Activated T-helper 2 cell treated with anti-CD3 and anti-CD28 coated beads, Interferon-gamma antibody, Interleukin-2, Interleukin-4, amounts not matched to agents 10 μg/mL and 5 μg/mL and 100 μg/mL, durations not matched to agents 14 hours and 24 hours and 36 hours (primary cell): ENCODE data around the gene UBE3A. TPM values are rescaled to one million over a fixed set of nuclear protein-coding genes. Genes with fewer than 3 reads are reported as not detected.

Source experiments
- DNase-seq: peaks from one replicate; pipeline ENCODE4 v3.0.0; 2021; ENCODE audit warnings: low spot score
- H3K27ac Mint-ChIP-seq: one replicate; pipeline ENCODE4 v1.8.0; 2021; ENCODE audit warnings: mixed read lengths
- H3K27me3 Mint-ChIP-seq: one replicate; pipeline ENCODE4 v1.8.0; 2021; ENCODE audit warnings: low read depth, mixed read lengths
- H3K36me3 Mint-ChIP-seq: one replicate; pipeline ENCODE4 v1.8.0; 2021; ENCODE audit warnings: low read depth, mixed read lengths
- H3K4me1 Mint-ChIP-seq: one replicate; pipeline ENCODE4 v1.8.0; 2021; ENCODE audit warnings: low read depth, mixed read lengths
- H3K4me3 Mint-ChIP-seq: one replicate; pipeline ENCODE4 v1.8.0; 2021; ENCODE audit warnings: low read depth, mild to moderate bottlenecking, moderate library complexity, mixed read lengths
- H3K9me3 Mint-ChIP-seq: one replicate; pipeline ENCODE4 v1.8.0; 2021; ENCODE audit warnings: mixed read lengths
- intact Hi-C: fragments of 100-400 bp; cut with micrococcal nuclease; formaldehyde crosslinking; loops from one replicate; pipeline ENCODE4 v1.15.1; 2023
- total RNA-seq: library from RNA; stranded (reverse); gene quantifications from 2 replicates; pipeline ENCODE4 v1.2.3, GENCODE V29; 2022

Gene UBE3A
- total RNA-seq, 1 donor from 2014 or later: 108 TPM

GRCh38 chr15:25408929-25409328 lies 29.9 kb downstream of the UBE3A start:
- no peak for DNase-seq
- Mint-ChIP-seq H3K4me1 (peaks cover 17% of the 10 kb centered on the region), H3K9me3 (peaks cover 14% of the 10 kb centered on the region), H3K27me3 (no peaks in the 10 kb centered on the region), H3K27ac (no peak overlapping the region), H3K4me3 (no peak overlapping the region), H3K36me3 (peaks cover 61% of the 10 kb centered on the region)
- intact Hi-C loops: no loop called here

- peaks cover 17% of the 10 kb centered on the region for H3K4me1 Mint-ChIP-seq
- no peaks in the 10 kb centered on the region for H3K27me3 Mint-ChIP-seq
- no peak for DNase-seq
- H3K4me3 Mint-ChIP-seq: no peak overlapping the region
- H3K27ac Mint-ChIP-seq: no peak overlapping the region
- H3K36me3 Mint-ChIP-seq: peaks cover 61% of the 10 kb centered on the region
- peaks cover 11% of the 10 kb centered on the region for H3K9me3 Mint-ChIP-seq
- intact Hi-C loops: no loop called here
These were observed 30.4 kb downstream of the UBE3A start for GRCh38 chr15:25408428-25408827.

GRCh38 chr15:25407950-25408349 lies 30.9 kb downstream of the UBE3A start:
- no peak overlapping the region for H3K4me3 Mint-ChIP-seq
- H3K27ac Mint-ChIP-seq: no peak overlapping the region
- peaks cover 61% of the 10 kb centered on the region for H3K36me3 Mint-ChIP-seq
- H3K9me3 Mint-ChIP-seq: peaks cover 15% of the 10 kb centered on the region
- H3K27me3 Mint-ChIP-seq: no peaks in the 10 kb centered on the region
- peaks cover 19% of the 10 kb centered on the region for H3K4me1 Mint-ChIP-seq
- DNase-seq: no peak
- intact Hi-C loops: no loop called here

- intact Hi-C loops: no loop called here
- no peak for DNase-seq
- peaks cover 69% of the 10 kb centered on the region for H3K36me3 Mint-ChIP-seq
- no peak overlapping the region for H3K4me3 Mint-ChIP-seq
- H3K27ac Mint-ChIP-seq: peak overlapping the region; percentile 57
- H3K27me3 Mint-ChIP-seq: no peaks in the 10 kb centered on the region
- H3K9me3 Mint-ChIP-seq: peaks cover 19% of the 10 kb centered on the region
- H3K4me1 Mint-ChIP-seq: peaks cover 19% of the 10 kb centered on the region
These were observed 32.0 kb downstream of the UBE3A start for GRCh38 chr15:25406846-25407245.

- Mint-ChIP-seq H3K4me1 (peaks cover 19% of the 10 kb centered on the region), H3K4me3 (no peak overlapping the region), H3K36me3 (peaks cover 75% of the 10 kb centered on the region), H3K27ac (no peak overlapping the region), H3K27me3 (no peaks in the 10 kb centered on the region), H3K9me3 (peaks cover 23% of the 10 kb centered on the region)
- no peak for DNase-seq
- intact Hi-C loops: no loop called here
These were observed 32.6 kb downstream of the UBE3A start for GRCh38 chr15:25406261-25406660.

- peaks cover 15% of the 10 kb centered on the region for H3K4me1 Mint-ChIP-seq
- no peak overlapping the region for H3K4me3 Mint-ChIP-seq
- peaks cover 25% of the 10 kb centered on the region for H3K9me3 Mint-ChIP-seq
- H3K27ac Mint-ChIP-seq: no peak overlapping the region
- H3K36me3 Mint-ChIP-seq: peaks cover 84% of the 10 kb centered on the region
- intact Hi-C loops: loop anchor here (5.0 kb wide), 1 partner anchor 34 kb away; the partner anchor contains the start of gene UBE3A
- DNase-seq: no peak
- no peaks in the 10 kb centered on the region for H3K27me3 Mint-ChIP-seq
These were observed 35.1 kb downstream of the UBE3A start for GRCh38 chr15:25403771-25404170.

- DNase-seq: no peak
- Mint-ChIP-seq H3K27ac (no peak overlapping the region), H3K36me3 (peaks cover 91% of the 10 kb centered on the region), H3K4me1 (peaks cover 15% of the 10 kb centered on the region), H3K9me3 (peaks cover 25% of the 10 kb centered on the region), H3K4me3 (no peak overlapping the region), H3K27me3 (no peaks in the 10 kb centered on the region)
- intact Hi-C loops: loop anchor here (5.0 kb wide), 1 partner anchor 35 kb away; the partner anchor contains the start of gene UBE3A
These were observed 36.5 kb downstream of the UBE3A start for GRCh38 chr15:25402342-25402741.

GRCh38 chr15:25401501-25401900 lies 37.3 kb downstream of the UBE3A start:
- intact Hi-C loops: loop anchor here (5.0 kb wide), 1 partner anchor 36 kb away; the partner anchor contains the start of gene UBE3A
- H3K27me3 Mint-ChIP-seq: no peaks in the 10 kb centered on the region
- H3K27ac Mint-ChIP-seq: no peak overlapping the region
- peaks cover 85% of the 10 kb centered on the region for H3K36me3 Mint-ChIP-seq
- H3K4me1 Mint-ChIP-seq: peaks cover 8% of the 10 kb centered on the region
- peaks cover 25% of the 10 kb centered on the region for H3K9me3 Mint-ChIP-seq
- no peak for DNase-seq
- H3K4me3 Mint-ChIP-seq: no peak overlapping the region

- Mint-ChIP-seq H3K9me3 (peaks cover 6% of the 10 kb centered on the region), H3K36me3 (peaks cover 64% of the 10 kb centered on the region), H3K4me3 (no peak overlapping the region), H3K4me1 (peaks cover 5% of the 10 kb centered on the region), H3K27me3 (no peaks in the 10 kb centered on the region), H3K27ac (no peak overlapping the region)
- intact Hi-C loops: no loop called here
- DNase-seq: no peak
These were observed 41.7 kb downstream of the UBE3A start for GRCh38 chr15:25397100-25397499.

GRCh38 chr15:25394898-25395297 lies 43.9 kb downstream of the UBE3A start:
- H3K4me1 Mint-ChIP-seq: peaks cover 5% of the 10 kb centered on the region
- intact Hi-C loops: no loop called here
- no peak for DNase-seq
- H3K9me3 Mint-ChIP-seq: peaks cover 5% of the 10 kb centered on the region
- no peak overlapping the region for H3K27ac Mint-ChIP-seq
- no peak overlapping the region for H3K4me3 Mint-ChIP-seq
- H3K36me3 Mint-ChIP-seq: peaks cover 53% of the 10 kb centered on the region
- H3K27me3 Mint-ChIP-seq: no peaks in the 10 kb centered on the region

- Mint-ChIP-seq H3K36me3 (peaks cover 57% of the 10 kb centered on the region), H3K27me3 (no peaks in the 10 kb centered on the region), H3K4me1 (peaks cover 5% of the 10 kb centered on the region), H3K27ac (no peak overlapping the region), H3K9me3 (peaks cover 24% of the 10 kb centered on the region), H3K4me3 (no peak overlapping the region)
- intact Hi-C loops: no loop called here
- no peak for DNase-seq
These were observed 46.0 kb downstream of the UBE3A start for GRCh38 chr15:25392806-25393205.

GRCh38 chr15:25391971-25392721 lies 46.7 kb downstream of the UBE3A start:
- DNase-seq: no peak
- H3K27me3 Mint-ChIP-seq: no peaks in the 10 kb centered on the region
- H3K4me3 Mint-ChIP-seq: no peak overlapping the region
- H3K27ac Mint-ChIP-seq: no peak overlapping the region
- peaks cover 5% of the 10 kb centered on the region for H3K4me1 Mint-ChIP-seq
- peaks cover 56% of the 10 kb centered on the region for H3K36me3 Mint-ChIP-seq
- intact Hi-C loops: no loop called here
- peaks cover 29% of the 10 kb centered on the region for H3K9me3 Mint-ChIP-seq

- Mint-ChIP-seq H3K36me3 (peaks cover 90% of the 10 kb centered on the region), H3K4me3 (no peak overlapping the region), H3K27ac (no peak overlapping the region), H3K4me1 (no peaks in the 10 kb centered on the region), H3K9me3 (peaks cover 70% of the 10 kb centered on the region), H3K27me3 (no peaks in the 10 kb centered on the region)
- intact Hi-C loops: no loop called here
- no peak for DNase-seq
These were observed 52.8 kb downstream of the UBE3A start for GRCh38 chr15:25385986-25386385.
